Measurements from ENCODE around the gene POPDC3. TPM values are rescaled to one million over a fixed set of nuclear protein-coding genes. Genes with fewer than 3 reads are reported as not detected.
"Not testable (repeated sequence)": the region's sequence is repeated elsewhere in the genome, so short reads cannot be mapped to it uniquely, and the experiment has no call there.

Gene POPDC3
- total RNA-seq, 2 donors from 2014 or later: 39.3 to 57.6 TPM

- Histone ChIP-seq H3K36me3 (no peaks in the 10 kb centered on the region), H3K27me3 (no peaks in the 10 kb centered on the region), H3K9me3 (no peaks in the 10 kb centered on the region), H3K4me3 (no peak overlapping the region), H3K27ac (no peak overlapping the region), H3K4me1 (no peaks in the 10 kb centered on the region)
- DNase-seq (ENCODE audit: low spot score): no peak
- TF ChIP-seq, protein P1, sequence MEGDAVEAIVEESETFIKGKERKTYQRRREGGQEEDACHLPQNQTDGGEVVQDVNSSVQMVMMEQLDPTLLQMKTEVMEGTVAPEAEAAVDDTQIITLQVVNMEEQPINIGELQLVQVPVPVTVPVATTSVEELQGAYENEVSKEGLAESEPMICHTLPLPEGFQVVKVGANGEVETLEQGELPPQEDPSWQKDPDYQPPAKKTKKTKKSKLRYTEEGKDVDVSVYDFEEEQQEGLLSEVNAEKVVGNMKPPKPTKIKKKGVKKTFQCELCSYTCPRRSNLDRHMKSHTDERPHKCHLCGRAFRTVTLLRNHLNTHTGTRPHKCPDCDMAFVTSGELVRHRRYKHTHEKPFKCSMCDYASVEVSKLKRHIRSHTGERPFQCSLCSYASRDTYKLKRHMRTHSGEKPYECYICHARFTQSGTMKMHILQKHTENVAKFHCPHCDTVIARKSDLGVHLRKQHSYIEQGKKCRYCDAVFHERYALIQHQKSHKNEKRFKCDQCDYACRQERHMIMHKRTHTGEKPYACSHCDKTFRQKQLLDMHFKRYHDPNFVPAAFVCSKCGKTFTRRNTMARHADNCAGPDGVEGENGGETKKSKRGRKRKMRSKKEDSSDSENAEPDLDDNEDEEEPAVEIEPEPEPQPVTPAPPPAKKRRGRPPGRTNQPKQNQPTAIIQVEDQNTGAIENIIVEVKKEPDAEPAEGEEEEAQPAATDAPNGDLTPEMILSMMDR (IDR thresholded peaks at IDR 0.05): no peak
Measured at GRCh38 chr6:105184921-105185320, 5.1 kb upstream of the POPDC3 start.

DNA sequence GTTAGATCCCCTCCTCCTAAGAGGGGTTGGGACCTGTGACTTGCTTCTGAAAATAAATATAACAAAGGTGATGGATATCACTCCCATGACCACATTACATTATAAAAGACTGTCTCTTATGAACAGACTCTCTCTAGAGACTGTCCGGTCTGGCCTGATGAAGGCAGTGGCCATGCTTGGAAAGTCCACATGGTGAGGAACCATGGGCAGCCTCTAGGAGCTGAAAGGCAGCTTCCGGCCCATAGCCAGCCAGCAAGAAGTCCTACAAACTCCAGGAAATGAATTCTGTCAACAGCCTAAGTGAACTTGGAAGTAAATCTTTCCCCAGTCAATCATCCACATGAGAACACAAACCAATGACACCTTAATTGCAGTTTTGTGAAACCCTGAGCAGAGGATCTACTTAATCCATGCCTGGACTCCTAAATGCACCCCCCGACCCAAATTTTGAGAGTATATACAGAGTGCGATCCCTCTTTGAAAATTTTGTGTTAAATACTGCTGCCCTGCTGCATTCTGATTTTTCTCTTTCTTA, 2.2 kb upstream of the POPDC3 start:
- no peak for DNase-seq (ENCODE audit: low spot score)
- TF ChIP-seq, protein P1 (IDR thresholded peaks at IDR 0.05): no peak
- no peaks in the 10 kb centered on the region for H3K27me3 ChIP-seq
- no peak overlapping the region for H3K4me3 ChIP-seq
- H3K4me1 ChIP-seq: no peaks in the 10 kb centered on the region
- no peaks in the 10 kb centered on the region for H3K36me3 ChIP-seq
- no peaks in the 10 kb centered on the region for H3K9me3 ChIP-seq
- peak overlapping the region in 1 of 2 donors; percentile 96 for H3K27ac ChIP-seq

GRCh38 chr6:105178636-105179035, 1.2 kb downstream of the POPDC3 start:
- H3K36me3 ChIP-seq: no peaks in the 10 kb centered on the region
- H3K9me3 ChIP-seq: no peaks in the 10 kb centered on the region
- no peak for DNase-seq (ENCODE audit: low spot score)
- TF ChIP-seq, protein P1 (IDR thresholded peaks at IDR 0.05): no peak
- H3K4me1 ChIP-seq: no peaks in the 10 kb centered on the region
- H3K27me3 ChIP-seq: no peaks in the 10 kb centered on the region
- peak overlapping the region; percentile 87 to 96 for H3K27ac ChIP-seq
- H3K4me3 ChIP-seq: peak overlapping the region; percentile 56 to 57

DNA sequence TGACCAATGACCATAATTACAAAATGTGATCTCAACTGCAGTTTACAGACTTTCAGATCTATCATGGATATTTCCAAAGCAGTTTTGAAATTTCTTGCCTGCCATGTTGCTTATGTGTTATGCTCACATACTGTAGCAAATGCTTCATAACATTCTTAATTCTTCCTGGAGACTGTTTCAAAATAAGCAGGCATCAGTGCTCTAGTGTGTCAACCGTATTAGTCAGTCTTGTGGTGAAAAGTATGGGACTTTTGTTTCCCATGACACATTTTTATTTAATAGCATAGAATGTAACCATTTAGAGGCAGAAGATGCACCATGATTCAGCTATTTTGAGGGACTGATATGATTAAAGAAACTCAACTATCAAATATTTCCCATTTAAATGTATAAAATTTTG, 1.7 kb downstream of the POPDC3 start:
- Histone ChIP-seq H3K4me3 (peak overlapping the region in 1 of 2 donors; percentile 56), H3K27ac (peak overlapping the region; percentile 87 to 96)

GRCh38 chr6:105177556-105177955, 2.3 kb downstream of the POPDC3 start:
- no peaks in the 10 kb centered on the region for H3K27me3 ChIP-seq
- H3K9me3 ChIP-seq: no peaks in the 10 kb centered on the region
- H3K36me3 ChIP-seq: no peaks in the 10 kb centered on the region
- H3K4me1 ChIP-seq: no peaks in the 10 kb centered on the region
- TF ChIP-seq, protein P1 (IDR thresholded peaks at IDR 0.05): no peak
- peak overlapping the region; percentile 87 to 96 for H3K27ac ChIP-seq
- no peak for DNase-seq (ENCODE audit: low spot score)
- H3K4me3 ChIP-seq: no peak overlapping the region

More for the DNA sequence above, 1.7 kb downstream of the POPDC3 start:
- TF ChIP-seq, protein P1 (IDR thresholded peaks at IDR 0.05): no peak
- no peak for DNase-seq (ENCODE audit: low spot score)
- H3K36me3 ChIP-seq: no peaks in the 10 kb centered on the region
- no peaks in the 10 kb centered on the region for H3K9me3 ChIP-seq
- H3K27me3 ChIP-seq: no peaks in the 10 kb centered on the region
- no peaks in the 10 kb centered on the region for H3K4me1 ChIP-seq

GRCh38 chr6:105174512-105174911, 5.3 kb downstream of the POPDC3 start:
- Histone ChIP-seq H3K4me1 (no peaks in the 10 kb centered on the region), H3K9me3 (no peaks in the 10 kb centered on the region), H3K36me3 (no peaks in the 10 kb centered on the region), H3K27me3 (no peaks in the 10 kb centered on the region), H3K27ac (no peak overlapping the region), H3K4me3 (no peak overlapping the region)
- TF ChIP-seq, protein P1 (IDR thresholded peaks at IDR 0.05): no peak
- no peak for DNase-seq (ENCODE audit: low spot score)

DNA sequence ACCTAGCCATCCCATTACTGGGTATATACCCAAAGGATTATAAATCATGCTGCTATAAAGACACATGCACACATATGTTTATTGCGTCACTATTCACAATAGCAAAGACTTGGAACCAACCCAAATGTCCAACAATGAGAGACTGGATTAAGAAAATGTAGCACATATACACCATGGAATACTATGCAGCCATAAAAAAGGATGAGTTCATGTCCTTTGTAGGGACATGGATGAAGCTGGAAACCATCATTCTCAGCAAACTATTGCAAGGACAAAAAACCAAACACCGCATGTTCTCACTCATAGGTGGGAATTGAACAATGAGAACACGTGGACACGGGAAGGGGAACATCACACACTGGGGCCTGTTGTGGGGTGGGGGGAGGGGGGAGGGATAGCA, 7.3 kb downstream of the POPDC3 start:
- not testable (repeated sequence) for H3K4me1 ChIP-seq; H3K27me3 ChIP-seq; H3K4me3 ChIP-seq; H3K27ac ChIP-seq; H3K9me3 ChIP-seq; H3K36me3 ChIP-seq; DNase-seq (ENCODE audit: low spot score)

Data from right atrium auricular region (tissue), 2 donors.